GM19351 (cell line): ENCODE measurements around the gene TEKT4.
"Not testable (repeated sequence)": the region's sequence is repeated elsewhere in the genome, so short reads cannot be mapped to it uniquely, and the experiment has no call there.

Experiments
- ATAC-seq: cut with Tn5 transposase; IDR thresholded peaks from one replicate; pipeline ENCODE4 v1.9.1; 2021; ENCODE audit warnings: mild to moderate bottlenecking, moderate library complexity; ENCODE audit not compliant: unreplicated experiment

TEKT4 gene

GRCh38 chr2:94871226-94872087, at the start of gene TEKT4:
Gene TEKT4, plus strand, starts transcription at chr2:94871430. Its CDS starts 150 bp downstream, at chr2:94871580.
- ATAC-seq, result no peak

- not testable (repeated sequence) for ATAC-seq
Observed at GRCh38 chr2:94839224-94839623, 32.0 kb upstream of the TEKT4 start.

- ATAC-seq, result not testable (repeated sequence)
Observed at GRCh38 chr2:94856856-94857255, 14.4 kb upstream of the TEKT4 start.

- not testable (repeated sequence) for ATAC-seq
Observed at GRCh38 chr2:94857367-94858162, 13.7 kb upstream of the TEKT4 start.

- ATAC-seq, result not testable (repeated sequence)
Observed at GRCh38 chr2:94858163-94858888, 12.9 kb upstream of the TEKT4 start.

GRCh38 chr2:94861308-94862152, 9.7 kb upstream of the TEKT4 start:
- ATAC-seq, result no peak

GRCh38 chr2:94862903-94863302, 8.3 kb upstream of the TEKT4 start:
- ATAC-seq, result not testable (repeated sequence)

- ATAC-seq, result no peak
Observed at GRCh38 chr2:94869131-94869530, 2.1 kb upstream of the TEKT4 start.

GRCh38 chr2:94869552-94870439, 1.4 kb upstream of the TEKT4 start:
- ATAC-seq, result no peak

- ATAC-seq, result peak; percentile 43
Observed at GRCh38 chr2:94870440-94871225, 597 bp upstream of the TEKT4 start.

GRCh38 chr2:94872088-94872618, 923 bp downstream of the TEKT4 start:
- no peak for ATAC-seq

GRCh38 chr2:94872676-94873361, 1.6 kb downstream of the TEKT4 start:
- no peak for ATAC-seq

- ATAC-seq, result peak; percentile 7
Observed at GRCh38 chr2:94873362-94874276, 2.4 kb downstream of the TEKT4 start.

GRCh38 chr2:94874277-94874997, 3.2 kb downstream of the TEKT4 start:
- ATAC-seq, result peak; percentile 94

- ATAC-seq, result no peak
Observed at GRCh38 chr2:94875064-94875819, 4.0 kb downstream of the TEKT4 start.
